Measurements from ENCODE around the gene PIM3. TPM values are rescaled to one million over a fixed set of nuclear protein-coding genes. Genes with fewer than 3 reads are reported as not detected.

PIM3 gene
- total and polyA plus RNA-seq, 9 donors, result 13.6 to 21.6 (median 15.6) TPM

- Histone ChIP-seq H3K9me3 (replicated peaks; ENCODE audit: control insufficient read depth, low read depth, low read length) (no peaks in the 10 kb centered on the region), H3K27ac (ENCODE audit: low read length) (no peak overlapping the region), H3K27me3 (ENCODE audit: control insufficient read depth, insufficient read depth, low read length) (peaks cover 16% of the 10 kb centered on the region), H3K4me1 (ENCODE audit: control insufficient read depth, insufficient read depth, low read length) (no peaks in the 10 kb centered on the region), H3K36me3 (ENCODE audit: control insufficient read depth, insufficient read depth, low read length) (no peaks in the 10 kb centered on the region), H3K4me3 (ENCODE audit: low read length) (no peak overlapping the region)
- DNase-seq, result no peak
- 86% methylated on average over 14 of the region's 14 CpGs for WGBS (ENCODE audit: insufficient coverage)
Observed at GRCh38 chr22:49998718-49999062, 38.1 kb downstream of the PIM3 start.

- H3K9me3 ChIP-seq (replicated peaks; ENCODE audit: control insufficient read depth, low read depth, low read length), result no peaks in the 10 kb centered on the region
- DNase-seq, result no peak
- WGBS (ENCODE audit: insufficient coverage), result 8% methylated on average over 44 of the region's 70 CpGs
Observed at GRCh38 chr22:49999063-49999945, 38.7 kb downstream of the PIM3 start.

GRCh38 chr22:49999946-50000586, 39.5 kb downstream of the PIM3 start:
- no peak overlapping the region for H3K4me3 ChIP-seq (ENCODE audit: low read length)
- H3K27ac ChIP-seq (ENCODE audit: low read length), result no peak overlapping the region
- H3K4me1 ChIP-seq (ENCODE audit: control insufficient read depth, insufficient read depth, low read length), result no peaks in the 10 kb centered on the region
- DNase-seq, result no peak
- peaks cover 21% of the 10 kb centered on the region for H3K27me3 ChIP-seq (ENCODE audit: control insufficient read depth, insufficient read depth, low read length)
- WGBS (ENCODE audit: insufficient coverage), result 24% methylated on average over 40 of the region's 41 CpGs
- H3K9me3 ChIP-seq (replicated peaks; ENCODE audit: control insufficient read depth, low read depth, low read length), result no peaks in the 10 kb centered on the region
- H3K36me3 ChIP-seq (ENCODE audit: control insufficient read depth, insufficient read depth, low read length), result no peaks in the 10 kb centered on the region

More at GRCh38 chr22:49999063-49999945, 38.7 kb downstream of the PIM3 start:
- Histone ChIP-seq H3K27me3 (ENCODE audit: control insufficient read depth, insufficient read depth, low read length) (peaks cover 20% of the 10 kb centered on the region), H3K4me1 (ENCODE audit: control insufficient read depth, insufficient read depth, low read length) (no peaks in the 10 kb centered on the region), H3K36me3 (ENCODE audit: control insufficient read depth, insufficient read depth, low read length) (no peaks in the 10 kb centered on the region), H3K27ac (ENCODE audit: low read length) (no peak overlapping the region), H3K4me3 (ENCODE audit: low read length) (no peak overlapping the region)

- no peaks in the 10 kb centered on the region for H3K36me3 ChIP-seq (ENCODE audit: control insufficient read depth, insufficient read depth, low read length)
- WGBS (ENCODE audit: insufficient coverage), result 81% methylated on average over 20 of the region's 32 CpGs
- no peaks in the 10 kb centered on the region for H3K4me1 ChIP-seq (ENCODE audit: control insufficient read depth, insufficient read depth, low read length)
- no peak for DNase-seq
- H3K27me3 ChIP-seq (ENCODE audit: control insufficient read depth, insufficient read depth, low read length), result peaks cover 21% of the 10 kb centered on the region
- no peak overlapping the region for H3K27ac ChIP-seq (ENCODE audit: low read length)
- H3K9me3 ChIP-seq (replicated peaks; ENCODE audit: control insufficient read depth, low read depth, low read length), result no peaks in the 10 kb centered on the region
- no peak overlapping the region for H3K4me3 ChIP-seq (ENCODE audit: low read length)
Observed at GRCh38 chr22:50000587-50001387, 40.2 kb downstream of the PIM3 start.

- Histone ChIP-seq H3K36me3 (ENCODE audit: control insufficient read depth, insufficient read depth, low read length) (no peaks in the 10 kb centered on the region), H3K9me3 (replicated peaks; ENCODE audit: control insufficient read depth, low read depth, low read length) (no peaks in the 10 kb centered on the region), H3K27me3 (ENCODE audit: control insufficient read depth, insufficient read depth, low read length) (peaks cover 21% of the 10 kb centered on the region), H3K4me3 (ENCODE audit: low read length) (no peak overlapping the region), H3K27ac (ENCODE audit: low read length) (no peak overlapping the region), H3K4me1 (ENCODE audit: control insufficient read depth, insufficient read depth, low read length) (no peaks in the 10 kb centered on the region)
- DNase-seq, result no peak
- WGBS (ENCODE audit: insufficient coverage), result 71% methylated on average over 11 of the region's 16 CpGs
Observed at GRCh38 chr22:50001388-50002231, 41.0 kb downstream of the PIM3 start.

GRCh38 chr22:50002791-50003190, 42.2 kb downstream of the PIM3 start:
- WGBS (ENCODE audit: insufficient coverage), result 60% methylated on average over 6 of the region's 7 CpGs
- peaks cover 21% of the 10 kb centered on the region for H3K27me3 ChIP-seq (ENCODE audit: control insufficient read depth, insufficient read depth, low read length)

GRCh38 chr22:50004918-50005317, 44.3 kb downstream of the PIM3 start:
- H3K27me3 ChIP-seq (ENCODE audit: control insufficient read depth, insufficient read depth, low read length), result peaks cover 23% of the 10 kb centered on the region
- no peak overlapping the region for H3K27ac ChIP-seq (ENCODE audit: low read length)
- H3K4me3 ChIP-seq (ENCODE audit: low read length), result no peak overlapping the region
- H3K36me3 ChIP-seq (ENCODE audit: control insufficient read depth, insufficient read depth, low read length), result no peaks in the 10 kb centered on the region
- H3K9me3 ChIP-seq (replicated peaks; ENCODE audit: control insufficient read depth, low read depth, low read length), result no peaks in the 10 kb centered on the region
- 80% methylated on average over 2 of the region's 4 CpGs for WGBS (ENCODE audit: insufficient coverage)
- DNase-seq, result no peak
- no peaks in the 10 kb centered on the region for H3K4me1 ChIP-seq (ENCODE audit: control insufficient read depth, insufficient read depth, low read length)

More at GRCh38 chr22:50002791-50003190, 42.2 kb downstream of the PIM3 start:
- Histone ChIP-seq H3K9me3 (replicated peaks; ENCODE audit: control insufficient read depth, low read depth, low read length) (no peaks in the 10 kb centered on the region), H3K4me1 (ENCODE audit: control insufficient read depth, insufficient read depth, low read length) (no peaks in the 10 kb centered on the region), H3K4me3 (ENCODE audit: low read length) (no peak overlapping the region), H3K27ac (ENCODE audit: low read length) (no peak overlapping the region), H3K36me3 (ENCODE audit: control insufficient read depth, insufficient read depth, low read length) (no peaks in the 10 kb centered on the region)
- DNase-seq, result no peak

- WGBS (ENCODE audit: insufficient coverage), result no CpG with 5 or more reads among the region's 3 CpGs
- Histone ChIP-seq H3K27ac (ENCODE audit: low read length) (no peak overlapping the region), H3K4me1 (ENCODE audit: control insufficient read depth, insufficient read depth, low read length) (no peaks in the 10 kb centered on the region), H3K36me3 (ENCODE audit: control insufficient read depth, insufficient read depth, low read length) (no peaks in the 10 kb centered on the region), H3K4me3 (ENCODE audit: low read length) (no peak overlapping the region), H3K9me3 (replicated peaks; ENCODE audit: control insufficient read depth, low read depth, low read length) (no peaks in the 10 kb centered on the region), H3K27me3 (ENCODE audit: control insufficient read depth, insufficient read depth, low read length) (peaks cover 36% of the 10 kb centered on the region)
- no peak for DNase-seq
Observed at GRCh38 chr22:50007057-50007511, 46.5 kb downstream of the PIM3 start.

GRCh38 chr22:50008151-50009040, 47.8 kb downstream of the PIM3 start:
- WGBS (ENCODE audit: insufficient coverage), result 45% methylated on average over 15 of the region's 24 CpGs
- no peaks in the 10 kb centered on the region for H3K4me1 ChIP-seq (ENCODE audit: control insufficient read depth, insufficient read depth, low read length)
- no peaks in the 10 kb centered on the region for H3K36me3 ChIP-seq (ENCODE audit: control insufficient read depth, insufficient read depth, low read length)
- peaks cover 49% of the 10 kb centered on the region for H3K27me3 ChIP-seq (ENCODE audit: control insufficient read depth, insufficient read depth, low read length)
- H3K4me3 ChIP-seq (ENCODE audit: low read length), result no peak overlapping the region
- DNase-seq, result no peak
- H3K9me3 ChIP-seq (replicated peaks; ENCODE audit: control insufficient read depth, low read depth, low read length), result no peaks in the 10 kb centered on the region
- no peak overlapping the region for H3K27ac ChIP-seq (ENCODE audit: low read length)
